ENCODE data around the gene CIDEB.

The CIDEB gene

DNA sequence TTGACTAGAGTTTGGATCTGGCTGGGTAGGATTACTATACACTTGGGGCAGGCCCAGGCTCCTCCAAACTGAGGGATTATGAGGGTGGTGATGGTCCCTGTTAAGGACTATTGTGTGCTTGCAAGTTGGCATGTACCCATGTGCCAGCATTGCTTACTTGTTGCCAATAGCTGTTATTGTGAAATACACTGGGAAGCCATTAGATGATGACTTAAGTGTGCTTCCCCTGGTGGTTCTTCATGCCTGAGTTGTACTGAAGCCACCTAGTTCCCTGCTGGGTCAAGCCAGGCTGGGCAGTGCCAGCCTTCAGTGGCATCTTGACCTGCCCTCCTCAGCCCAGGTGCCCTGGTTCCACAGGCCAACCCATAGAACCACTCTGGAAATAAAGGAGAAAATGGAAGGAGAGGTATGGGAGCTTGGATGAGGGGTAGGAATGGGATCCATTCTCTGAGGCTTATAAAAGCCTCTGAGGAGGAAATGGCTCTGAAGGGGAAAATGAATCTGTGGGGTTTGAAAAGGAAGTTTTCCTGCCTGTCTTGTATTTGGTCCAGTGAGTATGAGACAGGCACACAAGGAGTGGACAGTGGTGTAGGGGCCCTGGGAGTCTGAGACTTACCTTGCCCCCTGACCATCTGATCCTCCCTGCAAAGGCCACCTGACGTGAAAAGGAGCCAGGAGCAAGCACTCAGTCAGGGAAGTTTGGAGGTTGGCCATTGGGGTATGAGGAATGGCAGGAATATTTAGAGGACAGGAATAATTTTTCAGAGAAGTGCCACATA lies 4.2 kb upstream of the CIDEB start:
- DNase-seq, result no peak

DNA sequence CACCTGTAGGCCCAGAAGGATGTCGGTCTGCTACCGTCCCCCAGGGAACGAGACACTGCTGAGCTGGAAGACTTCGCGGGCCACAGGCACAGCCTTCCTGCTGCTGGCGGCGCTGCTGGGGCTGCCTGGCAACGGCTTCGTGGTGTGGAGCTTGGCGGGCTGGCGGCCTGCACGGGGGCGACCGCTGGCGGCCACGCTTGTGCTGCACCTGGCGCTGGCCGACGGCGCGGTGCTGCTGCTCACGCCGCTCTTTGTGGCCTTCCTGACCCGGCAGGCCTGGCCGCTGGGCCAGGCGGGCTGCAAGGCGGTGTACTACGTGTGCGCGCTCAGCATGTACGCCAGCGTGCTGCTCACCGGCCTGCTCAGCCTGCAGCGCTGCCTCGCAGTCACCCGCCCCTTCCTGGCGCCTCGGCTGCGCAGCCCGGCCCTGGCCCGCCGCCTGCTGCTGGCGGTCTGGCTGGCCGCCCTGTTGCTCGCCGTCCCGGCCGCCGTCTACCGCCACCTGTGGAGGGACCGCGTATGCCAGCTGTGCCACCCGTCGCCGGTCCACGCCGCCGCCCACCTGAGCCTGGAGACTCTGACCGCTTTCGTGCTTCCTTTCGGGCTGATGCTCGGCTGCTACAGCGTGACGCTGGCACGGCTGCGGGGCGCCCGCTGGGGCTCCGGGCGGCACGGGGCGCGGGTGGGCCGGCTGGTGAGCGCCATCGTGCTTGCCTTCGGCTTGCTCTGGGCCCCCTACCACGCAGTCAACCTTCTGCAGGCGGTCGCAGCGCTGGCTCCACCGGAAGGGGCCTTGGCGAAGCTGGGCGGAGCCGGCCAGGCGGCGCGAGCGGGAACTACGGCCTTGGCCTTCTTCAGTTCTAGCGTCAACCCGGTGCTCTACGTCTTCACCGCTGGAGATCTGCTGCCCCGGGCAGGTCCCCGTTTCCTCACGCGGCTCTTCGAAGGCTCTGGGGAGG lies 3.1 kb upstream of the CIDEB start, which contains the start of gene LTB4R:
Gene LTB4R, plus strand, starts transcription at position 857 of the 959 bp plus-strand sequence. CDS start 4,150 bp downstream, outside the sequence.
- peak; percentile 52 for DNase-seq

DNA sequence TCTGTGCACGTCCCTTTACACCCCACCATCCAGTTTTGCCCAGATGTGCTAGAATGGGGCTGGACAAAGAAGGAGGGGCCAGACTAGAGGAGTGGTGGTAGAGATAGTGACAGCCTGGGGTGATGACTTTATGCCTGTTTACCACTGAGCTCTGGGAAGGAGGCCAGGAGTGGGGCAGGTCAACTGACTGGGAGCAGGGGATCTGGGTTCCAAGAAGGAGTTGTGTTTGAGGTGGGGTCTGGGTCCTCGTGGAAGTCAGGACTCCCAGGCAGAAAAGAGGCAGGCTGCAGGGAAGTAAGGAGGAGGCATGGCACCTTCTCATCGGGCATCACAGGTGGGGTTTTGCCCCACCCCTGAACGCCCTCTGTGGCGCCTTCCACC lies 2.5 kb upstream of the CIDEB start:
- DNase-seq, result no peak

DNA sequence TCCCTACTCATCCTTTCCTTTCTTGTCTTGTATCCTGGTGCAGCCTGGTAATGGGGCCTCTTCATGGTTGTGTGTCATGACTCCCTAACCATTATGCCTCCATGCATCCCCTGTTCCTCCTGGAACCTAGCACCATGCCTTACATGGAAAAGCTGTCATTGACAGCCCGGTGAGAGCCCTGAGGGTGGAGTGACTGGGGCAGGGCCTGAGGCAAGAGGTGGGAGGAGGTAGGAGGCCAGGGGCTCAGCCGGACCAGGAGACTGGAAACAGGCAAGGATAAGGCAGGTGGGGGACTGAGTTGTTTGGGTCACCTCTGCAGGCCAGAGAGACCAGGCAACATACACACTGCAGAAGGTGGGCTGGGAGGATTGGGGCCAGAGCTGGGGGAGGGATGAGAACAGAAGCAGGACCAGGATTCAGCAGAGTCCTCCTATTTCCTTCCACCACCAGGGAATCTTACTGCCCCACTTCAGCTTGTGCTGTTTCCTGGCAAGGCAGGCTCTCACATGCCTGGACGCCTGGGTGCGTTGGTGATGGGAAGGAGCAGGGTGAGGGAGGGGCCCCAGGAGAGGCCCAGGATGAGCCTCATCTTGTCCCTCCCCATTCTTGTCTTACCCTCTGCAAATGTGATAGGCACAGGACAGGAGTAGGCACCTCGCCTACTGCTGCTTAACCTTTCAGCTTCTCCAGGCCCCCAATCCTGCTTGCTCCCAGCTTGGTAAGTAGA lies 1.9 kb upstream of the CIDEB start, which contains the start of gene LTB4R2:
Gene LTB4R2, plus strand, starts transcription at position 603 of the 727 bp plus-strand sequence. CDS start 525 bp downstream, outside the sequence.
- no peak for DNase-seq

DNA sequence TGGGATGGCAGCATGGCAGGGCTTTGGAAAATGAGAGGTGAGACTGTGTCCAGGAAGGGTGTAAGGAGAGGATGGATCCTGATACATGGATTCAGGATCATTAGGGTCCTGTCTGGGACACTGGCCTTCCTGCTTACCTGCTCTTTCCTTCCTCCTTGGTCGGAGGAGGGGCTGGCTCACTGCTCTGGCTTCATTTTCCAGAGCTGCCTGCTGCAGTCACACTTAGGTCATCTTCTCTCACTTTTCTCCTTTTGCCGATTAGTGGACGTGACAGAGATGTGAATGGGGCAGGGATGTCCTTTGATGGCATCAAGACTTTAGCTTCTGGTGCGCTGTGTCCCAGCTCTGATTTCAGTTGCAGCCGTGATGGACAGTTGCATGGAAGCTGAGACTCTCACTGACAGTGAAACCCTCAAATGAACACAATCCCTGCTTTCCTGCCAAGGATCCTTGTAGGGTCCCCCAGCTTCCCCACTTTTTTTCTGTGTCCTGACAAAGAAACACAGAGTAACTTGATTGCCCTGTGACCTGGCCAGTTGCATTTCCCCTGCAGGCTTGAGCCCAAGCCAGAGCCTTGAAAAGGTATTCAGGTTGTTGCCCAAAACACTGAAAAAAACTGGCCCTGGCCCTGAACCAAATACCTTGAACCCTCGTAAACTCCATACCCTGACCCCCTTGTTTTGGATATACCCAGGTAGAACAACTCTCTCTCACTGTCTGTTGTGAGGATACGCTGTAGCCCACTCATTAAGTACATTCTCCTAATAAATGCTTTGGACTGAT lies 756 bp upstream of the CIDEB start:
- no peak for DNase-seq

DNA sequence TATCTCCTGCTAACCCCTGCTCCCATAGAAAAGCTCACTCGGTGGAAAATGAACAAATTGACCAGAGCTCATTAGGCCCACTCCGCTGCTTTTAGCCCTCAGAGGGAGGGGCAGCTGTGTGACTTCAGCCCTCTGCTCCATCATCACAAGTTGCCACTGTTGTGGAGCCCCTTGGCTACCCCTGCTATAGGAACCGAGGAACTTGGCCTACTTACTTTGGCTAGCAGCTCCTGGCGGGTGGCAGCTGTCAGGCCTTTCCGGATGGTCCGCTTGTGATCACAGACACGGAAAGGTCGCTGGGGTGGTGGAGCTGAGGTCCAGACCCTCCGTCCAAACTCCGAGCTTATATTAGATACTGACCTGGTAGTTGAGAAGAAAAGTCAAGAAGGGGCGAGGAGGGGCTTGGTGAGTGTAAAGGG lies 612 bp downstream of the CIDEB start:
- no peak for DNase-seq

DNA sequence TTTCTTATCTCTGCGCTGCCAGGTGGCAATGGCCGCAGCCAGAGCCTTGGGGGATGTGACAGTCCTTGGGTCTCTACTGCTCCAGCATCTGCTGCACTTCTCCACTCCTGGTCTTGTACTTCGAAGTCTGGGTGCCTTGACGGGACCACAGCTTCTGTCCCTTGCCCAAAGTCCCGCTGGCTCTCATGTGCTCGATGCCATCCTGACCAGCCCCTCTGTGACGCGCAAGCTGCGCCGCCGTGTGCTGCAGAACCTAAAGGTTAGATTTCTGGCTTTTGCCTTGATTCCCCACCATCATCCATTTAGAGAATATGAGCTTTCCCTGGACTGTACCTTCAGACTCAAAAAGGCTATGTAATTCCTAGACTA lies 3.8 kb downstream of the CIDEB start:
- no peak for DNase-seq

DNA sequence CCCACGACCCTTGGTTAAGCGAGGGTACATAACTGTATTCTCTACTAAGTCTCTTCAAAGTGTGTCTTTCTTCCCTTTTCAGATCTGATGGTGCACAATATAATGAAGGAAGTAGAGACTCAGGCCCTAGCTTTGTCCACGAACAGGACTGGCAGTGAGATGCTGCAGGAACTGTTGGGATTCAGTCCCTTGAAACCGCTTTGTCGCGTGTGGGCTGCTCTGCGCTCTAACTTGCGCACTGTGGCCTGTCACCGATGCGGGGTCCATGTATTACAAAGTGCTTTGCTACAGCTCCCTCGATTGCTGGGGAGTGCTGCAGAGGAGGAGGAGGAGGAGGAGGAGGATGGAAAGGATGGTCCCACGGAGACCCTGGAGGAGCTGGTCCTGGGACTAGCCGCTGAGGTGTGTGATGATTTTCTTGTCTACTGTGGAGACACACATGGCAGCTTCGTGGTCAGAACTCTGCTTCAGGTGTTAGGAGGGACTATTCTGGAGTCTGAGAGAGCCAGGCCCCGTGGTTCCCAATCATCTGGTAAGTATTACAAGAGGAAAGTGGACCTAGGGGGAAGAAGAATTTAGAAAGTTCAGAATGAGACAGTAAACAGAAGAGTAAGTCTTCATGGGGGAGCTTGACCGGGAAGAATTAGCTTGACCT lies 7.3 kb downstream of the CIDEB start:
- DNase-seq, result no peak

DNA sequence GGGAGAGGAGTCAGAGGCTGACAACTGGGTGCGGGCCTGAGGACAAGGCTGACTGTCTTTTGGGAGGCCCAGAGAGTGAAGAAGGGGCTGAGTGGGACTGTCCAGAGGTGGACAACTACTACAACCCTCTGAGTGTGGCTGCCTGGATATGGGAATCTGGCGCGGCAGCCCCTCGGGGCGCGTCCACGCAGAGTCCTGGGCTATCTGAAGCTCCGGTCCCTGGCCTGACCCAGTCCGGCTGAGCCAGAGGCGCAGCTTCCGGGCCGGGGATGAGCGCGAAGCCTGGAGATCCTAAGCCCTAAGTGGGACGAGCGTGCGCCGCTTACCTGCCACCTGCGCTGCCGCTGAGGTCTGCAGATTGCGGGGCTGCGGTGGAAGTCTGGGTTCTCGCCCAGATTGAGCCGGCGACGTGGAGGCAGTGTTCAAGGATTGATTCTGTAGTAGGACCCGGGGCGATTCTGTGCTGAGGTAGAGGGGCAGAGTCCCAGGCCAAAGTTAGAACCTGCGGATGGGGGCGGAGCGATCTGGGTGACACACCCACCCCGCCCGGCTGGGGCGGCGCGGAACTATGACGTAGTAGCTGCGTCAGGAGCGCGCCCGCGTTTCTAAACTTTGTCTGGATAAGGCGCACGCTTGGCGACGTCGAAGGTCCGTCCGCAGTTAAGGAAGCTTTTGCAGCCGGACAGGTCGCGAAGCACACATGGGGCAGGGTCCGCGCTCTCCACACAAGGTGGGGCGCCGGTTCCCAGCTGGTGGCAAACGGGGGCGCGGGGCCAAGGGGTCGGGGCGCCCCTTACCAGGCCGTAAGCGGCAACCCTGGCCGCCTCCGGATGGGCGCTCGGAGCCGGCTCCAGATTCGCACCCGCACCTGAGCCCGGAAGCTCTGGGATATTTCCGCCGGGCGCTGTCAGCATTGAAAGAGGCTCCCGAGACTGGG lies 8.3 kb downstream of the CIDEB start, which contains the start of the genes DHRS1 and NOP9:
Gene DHRS1, minus strand, starts transcription at position 526 of the 937 bp plus-strand sequence. CDS start 674 bp downstream, outside the sequence.
Gene NOP9, plus strand, starts transcription at position 596 of the 937 bp plus-strand sequence. Its CDS starts 105 bp downstream, at position 701.
- peak; percentile 91 for DNase-seq

DNA sequence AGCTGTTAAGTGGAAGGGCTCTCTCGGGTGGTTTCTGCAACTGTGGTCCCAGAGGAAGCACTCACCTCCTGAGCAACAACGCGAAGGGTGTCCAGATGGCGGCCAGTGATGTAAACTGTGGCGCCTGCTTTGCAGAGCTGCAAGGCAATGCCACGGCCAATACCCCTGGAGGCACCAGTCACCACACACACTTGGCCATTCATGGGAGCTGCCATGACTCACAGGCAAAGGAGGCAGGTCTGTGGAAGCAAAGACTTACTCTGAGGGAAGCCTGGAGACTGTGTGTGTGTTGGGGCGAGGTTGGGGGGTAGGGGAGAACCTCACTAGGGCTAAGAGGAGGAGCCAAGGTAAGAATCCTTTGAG lies 8.9 kb downstream of the CIDEB start:
- DNase-seq, result no peak

DNA sequence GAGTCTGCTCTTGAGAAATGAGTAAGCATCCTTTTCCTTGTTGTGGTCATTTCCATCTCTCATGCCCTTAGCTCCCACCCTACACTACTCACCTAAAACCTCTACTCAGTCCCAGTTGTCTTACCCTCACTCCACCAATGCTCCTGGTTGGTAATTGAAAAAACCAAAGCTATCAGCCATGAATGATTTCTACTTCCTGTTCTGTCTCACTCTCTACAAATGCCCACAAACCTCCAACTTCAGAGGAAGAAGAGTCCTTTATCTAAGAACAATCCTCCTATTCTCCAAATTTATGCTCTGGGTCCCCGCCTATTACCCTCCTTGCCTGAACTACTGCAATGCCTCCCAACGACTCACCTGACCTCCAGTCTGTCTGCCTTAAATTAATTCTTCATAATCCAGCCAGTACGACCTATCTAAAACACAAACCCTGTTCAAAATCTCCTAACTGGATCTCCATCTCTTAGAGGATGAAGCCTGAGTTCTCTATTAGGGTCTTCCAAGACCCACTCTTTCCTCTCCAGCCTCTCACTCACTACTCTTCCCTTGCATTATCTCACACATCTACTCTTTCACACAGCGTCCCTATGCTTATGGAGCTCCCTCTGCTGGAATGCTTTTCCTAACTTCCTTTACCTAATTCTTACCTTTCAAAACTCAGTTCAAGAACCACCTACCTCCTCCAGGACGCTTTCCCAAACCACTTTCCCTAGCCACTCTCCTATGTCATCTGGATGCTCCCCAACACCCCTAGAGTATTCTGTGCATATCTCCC lies 10.4 kb downstream of the CIDEB start:
- no peak for DNase-seq

DNA sequence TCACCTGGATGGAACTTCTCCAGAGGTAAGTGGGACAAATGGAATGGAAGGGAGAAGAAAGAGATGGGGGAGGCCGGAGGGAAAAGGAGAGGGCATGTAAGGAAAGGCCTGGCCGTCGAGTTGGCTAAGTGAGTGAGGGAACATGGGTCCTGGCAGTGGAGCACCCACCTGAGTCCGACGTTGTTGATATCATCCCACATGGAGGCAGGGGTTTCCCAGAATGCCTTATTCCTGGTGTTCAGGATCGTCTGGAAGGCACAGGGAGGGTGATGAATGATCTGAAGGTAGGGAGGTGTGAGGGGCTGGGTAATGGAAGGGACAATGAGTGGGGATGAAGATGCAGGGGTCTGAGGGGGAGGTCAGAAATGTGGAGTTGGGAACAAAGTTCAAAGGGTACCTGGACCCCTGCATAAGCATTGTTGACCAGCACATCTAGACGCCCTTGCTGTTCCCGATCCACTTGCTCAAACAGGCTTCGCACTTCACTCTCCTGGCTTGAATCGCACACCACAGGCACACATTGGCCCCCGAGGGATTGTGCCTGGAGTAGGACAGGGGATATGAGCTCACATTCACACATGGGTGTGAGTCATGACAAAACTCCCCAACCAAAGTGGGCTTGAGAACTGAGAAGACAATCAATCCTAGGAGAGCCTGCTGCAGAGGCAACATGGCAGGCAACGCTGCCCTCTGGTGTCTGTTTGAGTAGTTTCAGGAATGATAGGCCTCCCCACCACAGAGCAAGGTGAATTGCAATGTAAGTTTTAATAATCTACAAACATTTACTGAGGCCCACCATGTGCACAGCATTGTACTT lies 11.2 kb downstream of the CIDEB start:
- DNase-seq, result peak; percentile 57

DNA sequence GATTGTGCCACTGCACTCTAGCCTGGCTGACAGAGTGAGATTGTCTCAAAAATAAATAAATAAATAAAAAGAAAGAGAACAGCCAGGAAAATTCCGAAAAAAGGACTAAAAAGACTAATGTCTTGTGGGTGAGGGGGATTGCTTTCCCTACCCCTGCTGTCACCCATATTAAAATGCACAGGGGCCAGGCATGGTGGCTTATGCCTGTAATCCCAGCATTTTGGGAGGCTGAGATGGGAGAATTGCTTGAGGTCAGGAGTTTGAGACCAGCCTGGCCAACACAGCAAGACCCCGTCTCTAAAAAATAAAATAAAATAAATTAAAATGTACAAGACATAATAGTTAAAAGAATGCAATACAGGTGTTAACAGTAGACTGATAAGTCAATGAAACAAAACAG lies 14.3 kb downstream of the CIDEB start:
- DNase-seq, result no peak

DNA sequence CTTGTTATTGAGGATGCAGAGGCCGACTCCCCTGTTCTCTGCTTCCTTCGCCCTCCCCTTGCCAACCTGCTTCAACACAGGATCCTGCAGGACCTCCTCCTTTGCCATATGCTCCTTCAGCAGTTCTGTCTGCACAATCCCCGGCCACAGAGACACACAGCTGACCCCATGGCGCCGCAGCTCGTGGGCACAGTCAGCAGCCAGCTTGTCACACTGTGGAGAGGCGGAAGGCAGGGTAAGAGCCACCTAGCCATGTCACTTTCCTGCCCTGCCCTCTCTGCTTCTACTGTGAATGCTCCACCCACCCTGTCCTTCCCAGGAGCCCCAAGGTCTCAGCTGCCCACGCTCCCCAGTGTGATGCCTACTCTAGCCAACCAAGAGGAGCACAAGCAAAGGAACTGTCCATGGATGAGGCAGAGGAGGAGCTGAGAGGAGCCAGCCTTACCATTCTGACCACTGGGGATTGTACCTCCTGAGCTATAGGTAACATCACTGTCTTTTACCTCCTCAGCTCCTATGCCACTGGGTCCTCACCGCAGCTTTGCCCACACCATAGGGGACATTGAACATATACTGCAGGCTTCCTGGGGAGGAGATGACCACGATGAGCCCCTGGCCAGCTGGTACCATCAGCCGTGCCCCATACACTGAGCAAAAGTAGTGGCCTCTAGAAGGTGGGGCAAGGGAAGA lies 15.5 kb downstream of the CIDEB start:
- no peak for DNase-seq

DNA sequence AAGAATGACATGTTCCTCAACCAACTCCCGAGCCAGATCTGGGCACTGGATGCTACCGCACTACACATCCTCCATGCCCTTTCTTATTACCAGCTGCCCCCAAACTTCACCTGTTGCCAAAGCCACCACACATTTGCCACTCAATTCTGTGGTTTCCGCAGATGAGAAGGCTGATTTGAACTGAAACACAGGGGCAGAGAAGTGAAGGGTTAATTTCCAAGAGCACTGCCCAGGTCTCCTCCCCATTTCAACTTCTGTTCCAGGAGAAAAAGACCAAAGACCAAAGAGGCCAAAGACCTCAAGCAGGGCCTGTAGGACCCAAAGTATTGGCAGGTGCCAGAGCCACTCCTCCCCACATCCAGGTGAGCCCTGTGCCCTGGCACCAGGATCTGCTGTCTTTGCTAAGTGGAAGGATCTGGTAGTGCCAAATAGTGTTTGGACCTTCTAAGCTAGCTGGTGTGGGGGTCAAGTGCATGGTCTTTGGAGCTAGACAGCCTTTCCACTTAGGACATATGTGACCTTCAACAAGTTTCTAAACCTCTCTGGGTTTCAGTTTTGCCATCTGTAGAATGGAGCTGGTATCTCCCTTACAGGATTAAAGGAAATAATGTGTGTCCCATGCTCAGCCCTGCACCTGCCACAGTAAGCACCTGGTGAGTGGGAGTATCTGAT lies 16.2 kb downstream of the CIDEB start:
- DNase-seq, result no peak

DNA sequence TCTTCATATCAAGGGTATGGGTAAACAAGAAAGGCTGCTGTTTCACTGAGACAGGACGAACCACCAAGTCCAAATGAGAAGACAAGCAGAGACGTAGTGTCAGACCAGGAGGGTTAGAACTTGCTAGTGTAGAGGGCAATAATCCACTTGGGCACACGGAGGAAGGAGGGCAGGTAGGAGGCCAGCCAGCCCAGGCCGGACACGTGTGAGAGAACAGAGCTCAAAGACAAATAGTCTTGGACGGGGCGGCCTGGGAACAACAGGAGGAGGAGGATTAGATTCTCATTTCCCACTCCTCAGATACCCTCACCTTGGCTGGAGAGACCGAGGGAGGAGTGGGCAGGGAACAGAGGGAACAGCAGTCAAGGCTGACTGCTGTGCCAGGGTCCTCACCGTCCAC lies 17.0 kb downstream of the CIDEB start:
- no peak for DNase-seq

DNA sequence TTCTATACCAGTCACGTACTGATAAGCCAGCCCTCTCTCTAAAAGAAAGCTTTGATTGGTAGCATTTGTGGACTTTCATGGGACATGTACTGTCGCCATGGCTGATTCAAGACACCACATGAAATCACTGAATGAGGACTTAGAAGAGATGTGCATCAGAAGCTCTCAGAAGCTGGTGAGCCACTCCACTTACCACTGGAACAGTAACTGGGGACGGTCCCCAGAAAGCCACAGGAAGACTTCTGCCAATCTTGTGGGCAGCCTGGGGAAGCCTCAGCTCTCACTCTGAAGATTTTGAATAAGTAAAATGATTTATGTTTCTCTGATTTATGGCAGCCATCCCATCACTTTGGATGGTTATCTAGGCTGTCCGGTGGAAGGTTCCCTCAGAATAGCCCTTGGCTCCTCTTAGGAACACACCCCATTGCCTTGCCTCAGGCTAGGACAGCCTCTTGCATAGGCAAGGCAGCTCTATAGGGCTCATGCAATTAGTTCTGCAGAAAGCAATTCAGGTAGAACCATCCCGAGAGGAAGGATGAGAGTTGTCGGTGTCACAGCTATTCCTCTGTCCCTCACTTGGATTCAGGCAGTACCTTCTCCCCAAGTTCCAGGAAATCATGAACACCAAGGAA lies 18.0 kb downstream of the CIDEB start:
- DNase-seq, result no peak
